GM15510 (cell line): Measurements from ENCODE around the gene FN1.

Experiments
- POLR2A ChIP-seq: IDR thresholded peaks from 3 replicates; pipeline ENCODE4 v1.6.1; 2011; ENCODE audit warnings: borderline replicate concordance; ENCODE audit not compliant: insufficient read length; ENCODE audit errors: extremely low read depth

The FN1 gene

DNA sequence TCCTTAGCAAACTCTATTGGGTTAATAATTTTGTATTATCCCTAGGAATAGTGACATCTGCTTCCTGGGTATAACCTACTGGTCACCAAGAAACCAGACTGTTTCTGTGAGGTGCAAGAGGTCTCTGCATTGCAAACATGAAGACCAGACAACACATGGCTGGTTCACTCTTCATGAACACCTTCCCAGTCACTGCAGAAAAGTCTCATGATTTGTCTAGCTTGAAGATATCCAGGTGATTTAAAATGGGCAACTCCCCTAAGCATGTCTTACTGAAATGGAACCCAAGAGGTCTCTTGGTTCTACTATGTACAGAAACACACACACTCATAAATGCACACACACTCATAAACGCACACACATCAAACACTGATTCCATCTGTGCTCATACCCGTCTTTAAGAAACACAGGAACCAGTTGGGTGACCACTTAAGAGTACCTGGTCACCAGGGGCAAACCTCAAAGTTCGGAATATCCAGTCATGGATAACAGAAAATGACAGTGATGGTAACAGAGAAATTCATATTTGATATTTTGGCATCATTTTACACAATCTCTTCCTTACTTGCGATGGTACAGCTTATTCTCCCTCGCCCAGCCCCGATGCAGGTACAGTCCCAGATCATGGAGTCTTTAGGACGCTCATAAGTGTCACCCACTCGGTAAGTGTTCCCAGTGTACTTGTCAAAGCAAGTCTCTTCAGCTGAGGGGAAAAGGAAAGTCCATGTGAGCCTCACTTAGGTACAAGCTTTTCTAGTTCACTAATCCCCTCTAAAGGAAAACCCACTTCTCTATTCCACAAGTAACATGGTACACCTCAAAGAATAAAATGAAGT lies 2.9 kb downstream of the FN1 start:
- TF ChIP-seq POLR2A = no peak

DNA sequence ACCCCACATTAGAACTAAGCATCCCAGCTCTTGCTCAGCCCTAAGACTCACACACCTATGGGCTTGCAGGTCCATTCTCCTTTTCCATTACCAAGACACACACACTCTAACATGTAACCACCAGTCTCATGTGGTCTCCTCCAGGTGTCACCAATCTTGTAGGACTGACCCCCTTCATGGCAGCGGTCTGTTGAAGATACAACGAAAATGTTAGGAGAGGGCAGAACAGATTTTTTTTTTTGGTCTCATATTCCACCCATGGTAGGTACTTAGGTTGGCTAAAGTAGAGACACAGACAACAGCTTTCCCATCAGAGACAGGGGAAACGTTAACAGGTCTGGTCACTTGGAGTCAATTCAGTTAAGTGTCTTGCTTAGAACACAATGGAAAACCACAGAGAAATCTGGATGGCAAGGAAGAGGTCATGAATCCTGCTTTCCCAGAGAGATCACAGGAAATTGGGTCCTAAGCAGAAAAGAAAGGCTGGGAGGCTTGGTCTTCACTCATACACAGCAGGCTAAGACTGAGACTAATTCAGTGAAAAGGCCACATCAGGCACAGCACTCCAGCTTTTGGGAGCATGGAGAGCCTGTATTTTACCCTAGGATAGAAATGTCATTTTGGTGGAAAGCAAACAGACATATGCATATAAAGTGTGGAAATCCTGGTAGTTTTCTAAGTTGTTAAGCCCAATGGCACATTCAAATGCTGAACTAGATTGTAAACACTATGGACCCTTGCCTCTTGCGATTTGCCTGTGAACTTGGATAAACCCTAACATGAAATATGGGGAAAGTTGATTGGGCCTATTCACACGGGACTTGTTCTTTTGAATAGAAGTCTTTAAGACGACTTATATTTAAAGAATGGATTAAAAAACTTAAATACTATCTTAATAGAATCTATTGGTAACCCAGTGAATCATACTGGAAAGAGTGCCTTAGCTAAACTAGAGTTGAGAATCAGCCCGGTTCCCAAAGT lies 3.8 kb downstream of the FN1 start:
- TF ChIP-seq POLR2A = no peak

DNA sequence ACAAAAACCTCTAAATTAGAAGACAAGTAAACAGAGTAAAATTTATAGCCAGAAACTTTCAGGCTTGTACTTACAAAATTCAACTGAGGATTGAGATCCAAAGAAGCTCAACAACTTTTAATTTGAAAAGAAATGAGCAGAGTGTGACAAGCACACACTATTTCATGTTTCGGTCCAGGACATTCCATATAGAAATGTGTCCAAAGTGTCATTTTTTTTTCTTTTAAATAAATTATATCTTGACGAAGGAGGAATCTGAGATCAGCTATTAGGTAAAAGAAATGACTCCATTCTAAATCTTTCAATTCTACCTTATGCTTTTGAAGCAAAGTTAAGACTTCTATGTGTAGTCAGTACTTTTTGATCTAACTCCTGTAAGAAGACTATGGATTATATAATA lies 4.6 kb downstream of the FN1 start:
- no peak for TF ChIP-seq POLR2A

DNA sequence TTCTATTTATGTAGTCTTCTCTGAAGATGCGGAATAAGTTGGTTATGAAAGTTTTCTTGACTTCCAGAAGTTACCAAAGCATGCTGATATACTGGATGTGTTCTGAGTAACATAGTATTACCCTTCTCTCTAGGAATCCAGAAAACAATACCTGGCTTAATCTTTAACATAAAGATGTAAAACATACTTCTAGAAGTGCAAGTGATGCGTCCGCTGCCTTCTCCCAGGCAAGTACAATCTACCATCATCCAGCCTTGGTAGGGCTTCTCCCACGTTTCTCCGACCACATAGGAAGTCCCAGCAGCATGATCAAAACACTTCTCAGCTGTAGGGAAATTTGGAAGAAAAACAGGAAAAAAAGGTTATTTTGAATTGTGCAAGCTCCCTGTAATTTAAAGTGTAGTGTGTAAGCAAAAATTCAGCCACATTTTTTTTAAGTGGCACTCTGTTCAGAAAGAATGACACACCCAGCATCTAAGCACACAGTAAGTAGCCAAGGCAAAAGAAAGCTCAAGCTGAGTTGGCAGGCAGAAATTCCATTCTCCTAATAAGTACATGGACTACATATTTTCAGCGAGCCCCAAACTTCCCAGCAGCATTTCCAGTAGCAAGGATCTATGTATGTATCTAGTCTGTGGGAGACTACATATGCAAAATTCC lies 5.2 kb downstream of the FN1 start:
- TF ChIP-seq POLR2A = no peak

DNA sequence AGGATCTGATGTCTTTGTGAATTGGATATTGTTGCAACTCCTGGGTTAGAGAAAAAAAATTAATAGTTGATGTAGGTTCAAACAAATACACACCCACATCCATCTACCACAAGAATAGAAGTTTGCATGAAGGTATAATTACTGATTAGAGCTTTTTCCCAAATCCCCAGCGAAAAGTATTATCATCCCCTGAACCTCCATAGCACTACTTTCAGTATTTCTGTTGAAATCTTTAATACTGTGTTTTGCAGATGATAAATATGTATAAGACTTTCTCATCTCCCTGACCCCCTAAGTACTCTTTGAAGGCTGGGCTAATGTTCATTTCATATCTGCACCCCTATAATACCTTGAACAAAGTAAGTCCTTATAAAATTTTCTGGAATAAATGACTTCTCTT lies 6.4 kb downstream of the FN1 start:
- no peak for TF ChIP-seq POLR2A

DNA sequence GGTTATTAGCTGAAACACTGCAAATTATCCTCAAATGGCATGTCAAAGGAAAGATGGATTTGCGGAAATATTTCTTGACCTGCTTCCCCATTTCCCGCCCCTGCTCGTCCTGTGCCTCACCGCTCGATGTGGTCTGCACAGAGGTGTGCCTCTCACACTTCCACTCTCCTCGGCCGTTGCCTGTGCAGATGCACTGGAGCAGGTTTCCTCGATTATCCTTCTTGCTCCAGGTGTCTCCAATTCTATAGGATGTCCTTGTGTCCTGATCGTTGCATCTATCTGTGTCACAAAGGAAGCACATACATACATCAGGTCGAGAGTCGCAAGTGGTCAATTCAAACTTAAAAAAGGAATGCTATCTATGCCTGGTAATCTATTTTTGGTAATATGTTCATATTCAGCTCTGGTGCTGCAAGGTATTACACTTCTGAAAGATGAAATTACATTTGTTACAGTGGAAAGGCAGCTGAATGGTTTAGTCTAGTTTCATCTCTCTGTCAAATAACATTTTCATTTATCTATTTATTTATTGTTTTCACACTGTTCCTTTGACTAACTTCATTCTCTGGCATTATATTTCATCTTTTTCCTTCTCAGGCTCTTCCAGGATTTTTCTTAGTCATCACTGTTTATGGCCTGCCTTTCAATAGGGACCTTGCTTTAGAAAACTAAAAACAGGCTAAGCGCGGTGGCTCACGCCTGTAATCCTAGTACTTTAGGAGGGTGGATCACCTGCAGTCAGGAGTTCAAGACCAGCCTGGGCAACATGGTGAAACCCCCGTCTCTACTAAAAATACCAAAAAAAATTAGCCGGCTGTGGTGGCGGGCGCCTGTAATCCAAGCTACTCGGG lies 7.6 kb downstream of the FN1 start:
- TF ChIP-seq POLR2A = no peak

DNA sequence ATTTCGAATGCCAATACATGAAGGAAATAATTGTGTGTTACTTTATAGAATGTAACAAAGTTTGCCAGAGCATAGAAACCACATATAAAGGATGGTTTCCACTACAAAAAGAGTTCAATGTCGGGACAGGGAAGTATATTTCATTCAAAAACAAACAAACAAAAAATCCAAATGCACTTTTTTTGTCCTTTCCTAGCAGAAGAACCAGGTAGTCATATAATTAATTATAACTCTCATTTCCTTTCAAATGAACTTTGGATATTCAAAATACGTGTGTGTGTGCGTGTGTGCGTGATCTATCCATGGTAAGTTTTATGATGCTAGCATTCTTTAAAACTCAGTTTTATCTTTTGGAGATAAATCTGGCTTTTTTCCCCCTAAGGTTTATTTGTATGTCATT lies 8.3 kb downstream of the FN1 start:
- no peak for TF ChIP-seq POLR2A

DNA sequence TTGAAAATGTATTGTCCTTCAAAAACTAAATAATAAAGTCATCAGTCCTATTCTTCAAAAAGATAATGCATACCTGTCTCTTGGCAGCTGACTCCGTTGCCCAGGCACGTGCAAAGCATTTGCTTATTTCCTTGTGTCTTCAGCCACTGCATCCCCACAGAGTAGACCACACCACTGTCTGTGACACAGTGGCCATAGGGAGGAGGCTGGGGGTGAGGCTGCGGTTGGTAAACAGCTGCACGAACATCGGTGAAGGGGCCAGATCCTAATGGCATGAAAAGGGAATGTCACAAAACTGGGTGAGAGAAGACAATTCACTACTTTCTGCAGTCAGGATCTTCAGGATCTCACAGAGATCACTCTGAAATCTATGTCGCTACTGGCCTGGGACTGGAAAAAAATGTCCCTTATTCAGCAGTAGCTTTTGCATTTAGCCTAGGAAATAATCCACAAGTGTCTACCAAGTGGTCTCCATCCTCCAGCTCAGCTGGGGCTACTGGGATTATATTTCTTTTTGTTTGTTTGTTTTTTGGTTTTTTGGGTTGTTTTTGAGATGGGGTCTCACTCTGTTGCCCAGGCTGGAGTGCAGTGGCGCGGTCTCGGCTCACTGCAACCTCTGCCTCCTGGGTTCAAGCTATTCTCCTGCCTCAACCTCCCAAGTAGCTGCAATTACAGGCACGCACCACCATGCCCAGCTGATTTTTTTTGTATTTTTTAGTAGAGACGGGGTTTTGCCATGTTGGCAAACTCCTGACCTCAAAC lies 10.7 kb downstream of the FN1 start:
- no peak for TF ChIP-seq POLR2A

DNA sequence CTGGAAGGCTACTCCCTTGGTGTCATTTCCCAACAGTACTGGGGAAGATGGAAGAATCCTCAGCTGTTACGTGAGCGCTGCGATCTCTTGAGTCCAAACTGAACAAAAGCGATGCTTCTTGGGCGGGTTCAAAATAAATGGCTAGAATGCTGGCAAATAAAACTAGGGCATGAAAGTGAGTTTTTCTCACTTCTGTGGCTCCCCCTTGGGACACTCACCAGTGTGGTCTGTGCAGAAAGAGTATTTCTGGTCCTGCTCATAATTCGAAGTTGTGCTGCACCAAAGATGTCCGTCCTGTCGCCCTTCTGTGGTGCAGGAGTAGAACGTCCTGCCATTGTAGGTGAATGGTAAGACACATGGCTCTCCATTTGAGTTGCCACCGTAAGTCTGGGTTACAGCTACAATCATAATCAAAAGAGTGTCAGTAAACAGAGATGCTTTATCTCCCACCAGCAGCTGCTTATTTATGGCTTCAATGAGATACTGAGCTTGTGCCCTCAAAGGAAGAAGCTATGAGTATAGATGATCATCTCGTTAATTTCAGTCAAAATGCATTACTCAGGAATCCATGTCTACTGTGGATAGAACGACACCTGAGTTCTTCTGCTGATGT lies 11.8 kb downstream of the FN1 start:
- TF ChIP-seq POLR2A = no peak

DNA sequence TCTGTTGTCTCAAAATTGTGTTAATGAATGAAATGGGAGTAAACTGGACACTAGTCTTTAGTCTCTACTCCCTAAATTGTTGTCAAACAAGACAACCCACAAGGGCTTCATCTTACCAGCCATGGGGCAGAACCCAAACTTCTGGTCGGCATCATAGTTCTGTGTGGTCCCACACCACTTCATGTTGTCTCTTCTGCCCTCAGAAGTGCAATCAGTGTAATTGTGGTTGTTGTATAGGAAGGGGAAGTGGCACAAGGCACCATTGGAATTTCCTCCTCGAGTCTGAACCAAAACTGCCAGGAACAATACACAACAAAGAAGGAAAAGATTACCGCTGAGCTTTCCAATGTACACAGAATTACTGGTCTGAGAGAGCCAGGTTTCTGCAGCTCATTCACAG lies 12.6 kb downstream of the FN1 start:
- no peak for TF ChIP-seq POLR2A

DNA sequence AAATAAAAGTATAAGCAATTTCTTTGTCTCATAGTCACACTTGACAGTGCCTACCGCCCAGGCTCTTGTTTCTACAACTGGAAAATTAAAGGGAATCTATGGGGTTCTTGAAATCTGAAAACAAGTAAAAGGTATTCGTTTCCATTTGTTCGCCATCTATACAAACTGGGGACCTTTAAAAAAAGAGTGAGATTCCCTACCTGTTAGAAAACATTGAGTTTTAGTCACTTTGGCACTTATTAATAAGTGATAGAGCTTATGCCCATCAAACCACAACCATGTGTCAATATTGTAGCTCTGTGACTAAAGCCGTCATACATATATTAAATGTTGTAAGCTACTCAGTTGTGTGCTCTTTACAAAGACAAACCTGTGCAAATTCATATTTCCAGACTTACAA lies 13.2 kb downstream of the FN1 start:
- no peak for TF ChIP-seq POLR2A

DNA sequence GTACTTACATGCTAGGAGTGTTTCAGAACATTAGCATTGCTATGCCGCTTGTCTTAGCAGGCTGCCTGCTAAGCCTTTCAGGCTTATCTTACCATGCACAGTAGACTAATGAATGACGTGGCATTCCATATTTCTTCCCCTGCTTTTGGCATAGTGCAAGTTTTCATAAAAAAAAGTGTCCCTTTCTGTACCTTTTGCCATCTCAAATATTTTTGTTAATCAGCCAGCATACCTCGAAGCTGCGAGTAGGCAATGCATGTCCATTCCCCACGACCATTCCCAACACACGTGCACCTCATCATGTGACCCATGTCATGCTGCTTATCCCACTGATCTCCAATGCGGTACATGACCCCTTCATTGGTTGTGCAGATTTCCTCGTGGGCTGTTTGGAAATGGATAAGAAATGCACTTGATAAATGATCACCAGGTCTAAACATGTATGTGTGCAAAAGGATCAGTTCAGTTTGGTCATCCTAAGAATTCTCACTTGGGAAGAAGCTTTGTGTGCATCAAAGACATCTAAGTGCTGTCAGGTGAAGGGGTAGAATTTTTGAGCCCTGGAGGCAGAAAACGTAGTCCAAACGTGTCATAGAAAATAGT lies 13.9 kb downstream of the FN1 start:
- TF ChIP-seq POLR2A = no peak
